NOMO-1 treated with DMSO at 0.1 percent for 48 hours (cell line): Measurements from ENCODE around the gene SCYL3.
A peak's percentile ranks its signal among the peaks of the same experiment; 100 is the strongest.
"Not testable (repeated sequence)": the region's sequence is repeated elsewhere in the genome, so short reads cannot be mapped to it uniquely, and the experiment has no call there.

Experiments
- DNase-seq: peaks from one replicate; lab custom pipeline; 2025; ENCODE audit not compliant: unreplicated experiment; lab: John Stamatoyannopoulos, UW

Gene SCYL3, protein sequence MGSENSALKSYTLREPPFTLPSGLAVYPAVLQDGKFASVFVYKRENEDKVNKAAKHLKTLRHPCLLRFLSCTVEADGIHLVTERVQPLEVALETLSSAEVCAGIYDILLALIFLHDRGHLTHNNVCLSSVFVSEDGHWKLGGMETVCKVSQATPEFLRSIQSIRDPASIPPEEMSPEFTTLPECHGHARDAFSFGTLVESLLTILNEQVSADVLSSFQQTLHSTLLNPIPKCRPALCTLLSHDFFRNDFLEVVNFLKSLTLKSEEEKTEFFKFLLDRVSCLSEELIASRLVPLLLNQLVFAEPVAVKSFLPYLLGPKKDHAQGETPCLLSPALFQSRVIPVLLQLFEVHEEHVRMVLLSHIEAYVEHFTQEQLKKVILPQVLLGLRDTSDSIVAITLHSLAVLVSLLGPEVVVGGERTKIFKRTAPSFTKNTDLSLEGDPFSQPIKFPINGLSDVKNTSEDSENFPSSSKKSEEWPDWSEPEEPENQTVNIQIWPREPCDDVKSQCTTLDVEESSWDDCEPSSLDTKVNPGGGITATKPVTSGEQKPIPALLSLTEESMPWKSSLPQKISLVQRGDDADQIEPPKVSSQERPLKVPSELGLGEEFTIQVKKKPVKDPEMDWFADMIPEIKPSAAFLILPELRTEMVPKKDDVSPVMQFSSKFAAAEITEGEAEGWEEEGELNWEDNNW

DNA sequence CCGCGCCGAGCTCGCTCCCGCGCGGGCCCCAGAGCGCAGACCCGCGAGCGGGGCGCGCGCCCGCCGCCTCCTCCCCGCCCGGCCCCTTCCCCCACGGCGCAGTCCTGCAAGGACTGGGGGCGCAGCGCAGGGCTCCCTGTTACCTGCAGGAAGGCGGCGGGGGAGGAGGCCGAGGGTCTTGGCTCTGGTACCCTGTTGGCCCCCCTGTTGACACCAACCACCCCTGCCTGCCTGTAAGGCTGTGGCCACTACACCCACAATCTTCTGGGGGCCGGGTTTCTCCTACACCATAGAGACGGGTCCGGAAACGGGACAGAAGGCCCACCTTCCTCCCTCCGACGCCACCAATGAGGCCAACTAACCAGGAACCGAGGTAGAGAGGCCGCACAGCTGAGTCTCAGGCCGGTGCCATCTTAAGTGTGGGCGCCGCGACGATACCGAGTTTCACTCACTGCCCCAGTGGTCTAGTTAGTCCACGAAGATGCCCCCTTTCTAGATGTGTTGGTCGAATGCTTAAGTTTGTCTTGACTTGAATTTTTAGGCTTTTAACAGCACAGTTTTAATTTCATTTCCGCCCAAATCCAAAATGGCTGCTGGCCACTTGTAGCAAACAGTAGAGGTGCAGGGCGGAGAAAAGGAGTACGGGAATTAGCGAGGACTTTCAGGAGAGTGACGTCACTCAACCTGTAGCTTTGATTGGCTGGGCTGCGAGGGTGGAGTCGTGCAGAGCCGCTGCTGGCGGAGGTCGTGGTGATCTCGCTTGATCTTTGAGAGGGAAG, at the start of gene SCYL3:
SCYL3 (minus strand) TSS at position 252 of the 779 bp plus-strand sequence. CDS start 5,056 bp downstream, outside the sequence.
- DNase-seq, result peak; percentile 97

DNA sequence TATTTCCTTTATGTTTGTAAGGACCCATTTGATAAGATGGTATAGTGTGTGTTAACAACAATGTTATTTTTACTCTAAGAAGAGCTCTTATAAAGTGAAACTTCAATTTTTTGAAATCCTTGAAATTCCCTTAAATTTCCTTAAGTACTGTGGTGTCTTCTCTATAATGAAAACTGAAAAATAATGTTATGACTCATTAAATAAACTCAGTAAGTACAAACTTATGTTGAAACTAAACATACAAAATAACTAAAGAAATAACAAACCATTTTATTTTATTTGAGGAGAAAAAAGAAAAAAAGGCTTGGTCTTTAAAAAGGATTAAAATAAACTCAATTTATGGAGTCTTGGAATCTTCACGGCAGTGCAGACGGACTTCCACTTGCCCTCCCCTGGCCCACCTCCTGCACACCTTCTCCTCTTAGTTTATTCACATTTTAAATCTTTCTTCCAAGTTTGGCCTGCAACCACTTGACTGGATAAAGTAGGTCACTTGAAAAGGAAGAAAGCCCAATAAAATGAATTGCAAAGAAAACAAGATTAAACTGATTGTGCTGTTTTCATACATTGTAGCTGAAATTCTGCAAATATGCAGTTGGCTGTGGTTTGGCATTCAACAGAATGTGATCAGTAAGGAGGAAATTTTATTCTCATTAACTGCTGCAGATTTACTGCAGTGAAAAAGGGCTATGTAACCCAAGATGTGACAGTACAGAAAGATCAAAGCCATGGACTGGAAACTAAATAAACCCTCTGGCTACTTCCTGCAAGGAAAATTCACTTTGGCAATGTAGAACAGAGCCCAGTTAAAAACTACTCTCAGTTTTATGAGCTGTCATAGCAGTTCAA, 48.5 kb upstream of the SCYL3 start:
- DNase-seq, result no peak

DNA sequence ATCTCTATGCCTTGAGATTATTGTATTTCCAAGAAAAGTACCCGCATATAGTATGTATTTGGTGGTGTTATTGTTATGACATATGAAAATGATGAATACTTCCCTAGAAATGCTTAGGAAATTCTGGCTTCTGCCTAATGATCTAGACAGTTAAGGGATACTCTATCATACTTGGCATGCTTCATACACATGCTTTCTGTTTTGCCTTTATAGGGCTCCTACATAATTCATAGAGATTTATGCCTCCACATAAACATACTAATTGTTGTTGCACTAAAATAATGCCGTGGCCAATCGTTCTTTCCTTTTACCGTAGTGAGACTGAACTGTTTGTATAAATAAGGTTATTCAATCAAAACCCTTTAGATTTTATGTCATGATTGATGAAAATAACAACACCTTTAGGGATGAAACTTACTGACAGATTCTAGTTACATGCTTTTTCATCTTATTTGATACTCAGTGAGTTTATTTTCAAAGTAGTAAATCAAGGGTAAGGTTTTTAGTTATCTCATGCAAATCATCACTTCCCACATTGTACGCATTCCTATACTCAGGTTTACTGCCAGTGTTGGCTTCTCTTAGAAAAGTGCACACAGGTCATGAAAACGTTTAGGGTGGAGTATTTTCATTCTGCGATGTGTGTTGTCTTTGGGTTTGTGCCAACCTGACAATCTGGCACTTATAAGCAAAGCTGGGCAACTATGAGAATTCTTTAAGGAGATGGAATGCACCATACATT, 40.5 kb upstream of the SCYL3 start:
- DNase-seq, result no peak

DNA sequence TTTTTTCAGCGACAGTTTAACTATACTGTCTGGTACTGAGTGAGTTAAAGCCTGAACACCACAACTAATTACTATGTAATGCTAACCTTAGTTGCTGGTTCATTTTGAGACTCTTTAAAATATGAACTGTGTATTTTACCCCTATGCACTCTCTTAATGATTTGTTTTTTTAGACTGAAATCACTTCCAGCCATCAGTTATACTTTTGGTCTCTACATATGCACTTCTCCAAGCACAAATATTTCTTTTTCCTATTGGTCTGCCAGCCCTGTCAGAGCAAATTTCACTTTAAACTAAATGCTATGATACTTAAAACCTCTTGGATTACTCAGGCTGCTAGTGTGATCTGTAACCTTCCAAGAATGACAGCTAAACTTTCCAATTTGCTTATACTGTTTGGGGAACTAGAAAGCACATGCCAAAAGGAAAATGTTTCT, 38.1 kb upstream of the SCYL3 start:
- no peak for DNase-seq

DNA sequence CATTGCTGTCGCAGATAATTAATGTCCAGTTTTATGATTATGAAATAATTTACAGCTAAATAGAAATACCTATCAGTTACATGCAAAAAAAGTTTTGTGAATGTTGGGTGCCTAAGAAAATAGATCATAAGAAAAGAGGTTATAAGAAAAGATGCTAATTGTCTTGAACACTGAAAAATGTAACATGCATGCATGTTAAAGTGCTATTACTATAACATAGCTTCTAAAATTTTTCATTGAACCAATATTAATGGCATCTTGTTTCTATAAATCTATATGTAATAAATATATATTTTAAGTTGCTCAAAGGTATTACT, 35.5 kb upstream of the SCYL3 start:
- DNase-seq, result no peak

DNA sequence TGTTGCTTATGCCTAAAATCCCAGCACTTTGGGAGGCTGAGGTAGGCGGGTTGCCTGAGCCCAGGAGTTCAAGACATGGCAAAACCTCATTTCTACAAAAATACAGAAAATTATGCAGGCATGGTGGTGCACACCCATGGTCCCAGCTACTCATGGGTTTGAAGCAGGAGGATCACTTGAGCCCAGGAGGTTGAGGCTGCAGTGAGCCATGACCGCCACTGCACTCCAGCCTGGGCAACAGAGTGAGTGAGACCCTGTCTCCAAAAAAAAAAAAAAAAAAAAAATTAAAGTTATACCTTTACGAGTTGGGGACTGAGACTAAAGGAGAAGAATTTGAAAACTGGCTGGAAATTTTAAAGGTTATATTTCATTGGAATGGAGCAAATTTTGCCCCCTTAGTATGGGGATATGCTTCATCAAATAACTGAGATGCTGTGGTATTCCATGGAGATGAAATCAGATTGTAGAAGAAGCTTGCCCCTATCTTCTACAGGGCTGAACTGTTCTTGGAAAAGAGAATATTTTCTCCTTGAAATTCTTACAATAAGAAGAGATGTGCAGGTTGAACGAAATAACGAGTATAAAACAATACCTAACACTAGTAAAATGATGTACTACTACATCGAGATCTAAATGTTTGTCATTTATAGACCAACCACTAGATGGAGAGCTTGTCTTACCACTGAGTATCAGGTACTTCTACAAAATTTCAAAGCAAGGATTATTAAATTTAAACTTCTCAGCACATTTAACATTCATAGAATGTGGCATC, 34.9 kb upstream of the SCYL3 start:
- peak; percentile 59 for DNase-seq

DNA sequence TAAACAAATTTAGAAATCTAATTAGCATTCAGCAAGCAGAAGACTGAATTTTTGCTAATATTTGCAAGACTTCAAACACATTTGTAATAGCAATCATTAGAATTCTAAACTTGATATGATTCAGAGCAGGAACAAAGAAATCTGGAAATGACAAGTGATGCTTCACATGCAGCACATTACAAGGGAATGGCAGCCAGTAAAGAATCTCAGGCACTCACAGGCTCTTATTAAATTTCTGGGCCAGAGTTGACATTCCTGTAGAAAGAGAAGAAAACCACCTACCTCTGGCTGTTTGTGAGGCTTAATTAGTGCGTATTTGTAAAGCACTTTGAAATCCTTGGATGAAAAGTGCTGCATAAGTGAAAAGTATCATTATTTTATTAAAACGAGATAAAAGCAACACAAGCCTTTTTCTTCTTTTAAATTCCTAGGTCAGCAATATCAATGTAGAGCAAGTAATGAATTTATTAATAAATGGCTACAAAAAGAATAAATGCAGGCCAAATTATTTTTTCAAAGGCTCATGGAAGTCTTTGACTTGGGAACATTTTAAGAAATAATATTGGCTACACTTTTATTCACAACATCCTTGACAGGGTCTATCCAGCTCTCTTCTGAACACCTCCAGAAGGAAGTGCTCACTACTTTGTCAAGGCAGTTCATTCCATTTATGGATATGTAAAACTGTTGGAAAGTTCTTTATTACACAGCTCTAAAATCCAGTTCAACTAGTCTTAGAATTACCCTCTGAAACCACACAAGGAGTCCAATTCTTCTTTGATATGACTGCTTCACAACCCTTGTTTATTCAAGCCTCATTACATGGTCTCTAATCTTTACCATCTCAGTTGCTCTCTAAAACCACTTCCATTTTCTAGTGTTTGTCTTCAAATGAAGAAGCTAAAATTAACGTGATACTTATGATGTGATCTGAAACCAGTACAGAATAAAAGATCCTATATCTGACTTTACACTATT, 32.1 kb upstream of the SCYL3 start:
- DNase-seq, result no peak

DNA sequence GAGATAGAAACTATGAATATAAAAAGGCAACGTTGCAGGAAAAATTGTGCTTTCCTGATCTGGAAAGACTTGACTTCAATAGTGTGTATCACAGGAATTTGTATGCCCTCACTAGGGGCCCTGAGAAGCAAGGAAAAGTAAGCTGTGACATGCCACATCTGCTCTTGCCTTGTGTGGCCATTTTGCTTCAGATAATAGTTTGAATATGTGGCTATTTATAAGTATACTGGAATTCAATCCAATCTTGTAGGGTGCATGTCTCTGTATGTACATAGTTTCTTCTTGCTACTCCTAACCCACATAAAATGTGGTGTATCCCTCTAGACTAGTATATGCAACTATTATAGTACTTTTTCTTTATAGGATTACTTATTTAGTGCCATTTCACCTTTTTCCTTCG, 31.1 kb upstream of the SCYL3 start:
- DNase-seq, result no peak

DNA sequence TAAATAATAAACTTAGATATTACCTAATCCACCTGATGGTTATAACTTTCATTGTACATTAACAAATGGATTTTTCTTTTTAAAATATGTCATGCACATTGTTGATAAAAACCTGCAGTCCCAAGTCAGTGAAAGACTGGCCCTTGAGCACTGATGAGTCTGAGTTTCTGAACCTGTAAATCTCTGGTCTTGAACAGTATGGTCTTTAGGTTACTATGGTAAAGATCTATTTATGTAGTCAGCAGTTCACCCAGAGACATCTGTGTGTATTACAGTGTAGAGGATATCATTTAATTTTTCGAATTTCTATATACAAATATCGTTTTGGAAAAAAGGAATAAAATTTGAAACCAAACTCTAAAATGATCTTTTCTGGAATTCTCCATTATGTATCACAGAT, 30.4 kb upstream of the SCYL3 start:
- DNase-seq, result no peak

DNA sequence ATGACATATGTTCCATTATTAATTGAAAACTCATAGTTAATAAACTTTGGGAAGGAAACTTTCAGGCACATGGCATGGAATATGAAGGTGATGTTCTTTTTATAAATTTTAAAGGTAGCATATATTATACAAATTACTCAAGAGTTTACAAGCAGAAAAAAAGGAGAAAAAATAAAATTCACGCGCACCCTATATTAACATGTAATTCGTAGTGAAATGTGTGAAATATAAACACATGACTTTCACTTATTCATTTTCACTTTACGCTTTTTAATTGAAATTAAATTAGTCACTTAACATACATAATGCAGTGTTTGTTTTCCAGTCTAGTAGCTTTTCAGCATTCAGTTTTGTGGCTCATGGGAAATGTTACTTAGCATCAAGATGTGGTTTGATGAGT, 27.4 kb upstream of the SCYL3 start:
- no peak for DNase-seq

DNA sequence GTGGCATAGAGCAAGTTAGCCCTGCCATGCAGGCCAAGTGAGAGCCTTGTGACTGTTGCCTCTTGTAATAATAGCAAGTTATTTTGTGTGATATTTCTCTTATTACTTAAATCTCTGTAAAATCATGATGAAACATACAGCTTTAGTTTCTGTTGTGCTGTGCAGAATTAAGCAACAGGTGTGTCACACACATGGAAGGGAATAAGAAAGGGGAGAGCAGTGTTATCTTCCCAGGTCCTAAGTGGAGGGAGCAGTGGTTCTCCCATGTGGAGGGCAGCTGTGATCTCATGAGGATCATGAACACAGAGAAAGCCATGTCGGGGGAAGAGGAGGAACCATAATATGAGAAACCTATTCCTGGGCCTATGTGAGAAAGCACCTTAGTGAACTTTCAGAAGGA, 25.2 kb upstream of the SCYL3 start:
- DNase-seq, result no peak

DNA sequence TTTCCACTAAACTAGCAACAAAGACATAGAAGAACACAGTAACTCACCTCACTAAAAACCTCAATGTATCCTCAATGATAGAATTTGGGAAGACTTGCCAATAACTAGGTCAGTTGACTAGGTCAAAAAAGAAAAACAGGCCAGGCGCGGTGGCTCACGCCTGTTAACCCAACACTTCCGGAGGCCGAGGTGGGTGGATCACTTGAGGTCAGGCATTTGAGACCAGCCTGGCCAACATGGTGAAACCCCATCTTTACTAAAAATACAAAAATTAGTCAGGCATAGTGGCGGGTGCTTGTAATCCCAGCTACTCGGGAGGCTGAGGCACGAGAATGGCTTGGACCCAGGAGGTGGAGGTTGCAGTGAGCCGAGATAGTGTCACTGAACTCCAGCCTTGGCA, 24.5 kb upstream of the SCYL3 start:
- DNase-seq, result not testable (repeated sequence)

DNA sequence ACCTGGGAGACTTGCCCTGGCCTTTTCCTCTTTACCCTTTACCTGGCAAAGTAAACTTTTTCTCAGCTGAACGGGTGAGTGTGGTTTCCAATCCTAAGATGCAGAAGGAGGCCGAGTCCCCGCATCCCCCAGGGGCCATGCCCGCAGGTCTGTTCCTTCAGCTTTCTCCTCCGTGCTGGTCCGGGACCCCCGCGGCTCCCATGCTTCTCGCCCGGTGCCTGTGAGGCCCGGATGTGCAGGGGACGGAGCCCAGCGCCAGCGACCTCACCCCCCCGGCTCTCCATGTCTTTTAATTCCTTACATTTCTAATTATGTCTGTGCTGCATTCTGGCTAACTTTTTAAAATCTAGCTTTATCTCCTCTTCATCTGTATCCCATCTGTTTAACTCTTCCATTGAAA, 21.5 kb upstream of the SCYL3 start:
- no peak for DNase-seq

DNA sequence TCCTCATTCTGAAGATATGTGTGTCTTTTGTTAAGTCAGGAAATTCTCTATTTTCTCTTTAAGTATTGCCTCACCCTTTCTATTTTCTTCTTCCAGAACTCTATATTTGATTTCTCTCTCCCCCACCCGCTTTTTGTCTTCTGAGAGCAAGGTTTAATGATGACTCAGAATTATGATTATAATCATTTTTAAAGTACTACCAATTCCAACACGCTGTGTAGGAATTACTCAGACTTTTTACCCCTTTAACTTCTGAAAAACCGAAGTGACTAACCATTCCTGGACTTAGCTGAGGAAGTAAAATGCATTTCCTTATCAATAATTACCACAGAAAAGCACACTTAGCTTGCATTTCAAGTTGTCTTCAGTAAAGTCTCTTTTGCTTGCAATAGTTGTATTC, 20.8 kb upstream of the SCYL3 start:
- DNase-seq, result peak; percentile 9

DNA sequence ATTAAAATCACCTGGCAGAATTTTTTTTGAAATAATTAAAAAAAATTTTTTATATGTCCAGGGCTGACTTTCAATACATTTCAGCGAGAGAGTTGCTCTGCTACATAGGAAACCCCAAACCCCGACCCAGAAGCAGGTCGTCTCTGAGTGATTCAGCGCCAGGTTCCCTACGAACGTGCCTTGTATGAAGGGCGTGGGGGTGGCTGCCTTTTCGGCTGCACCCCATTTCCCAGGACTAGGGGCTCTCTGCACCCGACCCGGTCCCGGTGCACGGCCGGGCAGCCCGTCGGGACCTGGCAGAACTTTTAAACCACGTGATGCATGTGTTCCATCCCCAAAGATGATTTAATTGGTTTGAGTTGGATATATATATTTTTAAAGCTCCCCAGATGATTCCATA, 15.8 kb upstream of the SCYL3 start:
- no peak for DNase-seq

DNA sequence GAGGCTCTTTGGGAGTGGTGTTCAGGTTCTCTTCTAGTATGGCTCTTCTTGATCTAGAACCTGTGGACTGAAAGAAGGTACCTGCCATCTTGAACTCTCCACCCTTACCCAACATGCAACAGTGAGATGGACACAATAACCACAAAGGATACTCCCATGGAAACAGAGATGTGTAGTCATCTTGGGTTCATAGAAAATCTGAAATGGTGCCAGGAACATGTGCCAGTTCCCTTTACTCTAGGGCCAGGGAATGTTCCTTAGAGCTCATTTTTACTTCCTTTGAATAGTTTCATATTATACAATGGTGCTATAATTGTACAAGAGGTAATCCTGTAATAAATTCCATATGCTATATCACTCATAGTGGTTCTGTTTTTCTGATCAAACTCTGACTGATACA, 13.2 kb upstream of the SCYL3 start:
- DNase-seq, result no peak

DNA sequence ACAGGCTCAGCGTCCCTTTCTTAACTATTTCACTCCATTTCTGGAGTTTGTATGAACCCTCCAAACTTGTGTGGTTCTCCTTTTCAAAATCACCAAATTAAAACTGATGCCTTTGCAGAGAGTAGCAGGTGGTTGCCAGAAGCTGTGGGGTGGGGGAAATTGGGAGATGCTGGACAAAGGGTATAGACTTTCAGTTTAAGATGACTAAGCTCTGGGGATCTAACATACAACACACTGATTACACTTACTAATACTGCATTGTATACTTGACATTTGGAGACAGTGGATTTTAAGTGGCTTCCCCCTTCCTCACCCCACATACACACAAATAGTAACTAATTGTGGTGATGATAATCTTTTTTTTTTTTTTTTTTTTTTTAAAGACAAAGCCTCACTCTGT, 11.1 kb upstream of the SCYL3 start:
- DNase-seq, result no peak

DNA sequence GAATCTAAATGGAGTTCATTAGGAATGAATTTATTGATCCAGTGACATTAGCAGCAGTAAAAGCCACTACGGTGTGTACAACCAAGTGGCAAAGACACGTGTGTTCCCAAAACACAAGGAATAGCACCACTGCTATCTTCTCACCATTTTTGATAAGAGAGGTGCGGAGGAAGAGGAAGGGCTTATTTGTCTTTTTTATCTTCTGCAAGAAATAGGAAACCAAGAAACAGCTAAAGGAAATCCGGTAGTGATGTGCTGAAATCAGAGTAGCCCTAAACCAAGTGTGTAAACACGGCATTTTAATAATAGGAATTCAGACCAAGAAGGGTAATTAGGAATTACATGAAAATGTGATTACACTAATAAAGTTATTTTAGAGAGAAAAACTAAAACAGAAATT, 9.1 kb upstream of the SCYL3 start:
- no peak for DNase-seq
